COLO668 (cell line): Measurements from ENCODE around the gene RMRP.
A peak's percentile ranks its signal among the peaks of the same experiment; 100 is the strongest.
"Not testable (repeated sequence)": the region's sequence is repeated elsewhere in the genome, so short reads cannot be mapped to it uniquely, and the experiment has no call there.

Experiments used
- DNase-seq: peaks from one replicate; lab custom pipeline; 2025; ENCODE audit not compliant: unreplicated experiment; lab: John Stamatoyannopoulos, UW

The RMRP gene

GRCh38 chr9:35646153-35646532, 11.7 kb downstream of the RMRP start:
- DNase-seq: no peak

- not testable (repeated sequence) for DNase-seq
Measured at GRCh38 chr9:35645736-35646135, 12.1 kb downstream of the RMRP start.

- DNase-seq: no peak
Measured at GRCh38 chr9:35643046-35643445, 14.8 kb downstream of the RMRP start.

- DNase-seq: not testable (repeated sequence)
Measured at GRCh38 chr9:35641478-35641877, 16.3 kb downstream of the RMRP start.

GRCh38 chr9:35640431-35640830, 17.4 kb downstream of the RMRP start:
- not testable (repeated sequence) for DNase-seq

GRCh38 chr9:35639631-35640030, 18.2 kb downstream of the RMRP start:
- no peak for DNase-seq

- DNase-seq: not testable (repeated sequence)
Measured at GRCh38 chr9:35639225-35639624, 18.6 kb downstream of the RMRP start.

- not testable (repeated sequence) for DNase-seq
Measured at GRCh38 chr9:35638751-35639150, 19.1 kb downstream of the RMRP start.

- not testable (repeated sequence) for DNase-seq
Measured at GRCh38 chr9:35637427-35637955, 20.3 kb downstream of the RMRP start.

GRCh38 chr9:35636877-35637246, 21.0 kb downstream of the RMRP start:
- not testable (repeated sequence) for DNase-seq

- no peak for DNase-seq
Measured at GRCh38 chr9:35636135-35636876, 21.5 kb downstream of the RMRP start.

- DNase-seq: no peak
Measured at GRCh38 chr9:35635730-35636129, 22.1 kb downstream of the RMRP start.

- no peak for DNase-seq
Measured at GRCh38 chr9:35629597-35629996, 28.2 kb downstream of the RMRP start.

- no peak for DNase-seq
Measured at GRCh38 chr9:35628389-35628991, 29.3 kb downstream of the RMRP start.

GRCh38 chr9:35627575-35627974, 30.2 kb downstream of the RMRP start:
- no peak for DNase-seq

- DNase-seq: no peak
Measured at GRCh38 chr9:35619800-35620158, 38.0 kb downstream of the RMRP start.

GRCh38 chr9:35618854-35619799, 38.7 kb downstream of the RMRP start:
- DNase-seq: no peak

- no peak for DNase-seq
Measured at GRCh38 chr9:35618325-35618727, 39.5 kb downstream of the RMRP start, which contains the start of gene CD72. TSS of gene CD72 (minus strand) at chr9:35618413. CDS start at chr9:35618303, 110 bp downstream.

- no peak for DNase-seq
Measured at GRCh38 chr9:35617548-35617947, 40.3 kb downstream of the RMRP start.

GRCh38 chr9:35616681-35617459, 40.9 kb downstream of the RMRP start:
- DNase-seq: peak; percentile 52
